ENCODE measurements around the gene DENND1A.

GRCh38 chr9:123654994-123655637 is 274.8 kb downstream of the DENND1A start:
- TF ChIP-seq CTCF (conservative IDR thresholded peaks at IDR 0.05; ENCODE audit: low read length), result no peak
- no peak for TF ChIP-seq EZH2phosphoT487 (IDR thresholded peaks at IDR 0.05; ENCODE audit: borderline replicate concordance)
